MCF 10A (cell line): ENCODE results near the gene HLA-DOA. TPM values are rescaled to one million over a fixed set of nuclear protein-coding genes. Genes with fewer than 3 reads are reported as not detected.

Experiments used
- BruUV-seq: library from RNA; stranded (reverse); fragments of 400-500 nt; replicated peaks from 2 replicates; lab custom pipeline; 2021; lab: Mats Ljungman, UMichigan
- CTCF ChIA-PET: fragments of 300-600 bp; sonication (Branson Sonifier 250); formaldehyde crosslinking; extraction: SDS; loops from one replicate; lab custom pipeline; 2021; ENCODE audit warnings: antibody characterized with exemption, inconsistent platforms; lab: Yijun Ruan, JAX
- POLR2A ChIA-PET: fragments of 300-600, 350-650 bp; sonication (Branson Sonifier 250); formaldehyde crosslinking; extraction: SDS; loops from one replicate; lab custom pipeline; 2020; ENCODE audit warnings: antibody characterized with exemption, inconsistent platforms; lab: Yijun Ruan, JAX
- DNase-seq: peaks from one replicate; pipeline ENCODE4 v3.0.0-alpha.2; 2018; ENCODE audit not compliant: unreplicated experiment
- H3K27ac Mint-ChIP-seq: one replicate; pipeline ENCODE4 v1.8.0; 2022; ENCODE audit warnings: mild to moderate bottlenecking, low read depth, mixed read lengths; ENCODE audit not compliant: unreplicated experiment
- H3K27me3 Mint-ChIP-seq: one replicate; pipeline ENCODE4 v1.8.0; 2022; ENCODE audit warnings: mixed read lengths; ENCODE audit not compliant: insufficient read depth, unreplicated experiment
- H3K36me3 Mint-ChIP-seq: one replicate; pipeline ENCODE4 v1.8.0; 2022; ENCODE audit warnings: mild to moderate bottlenecking, moderate library complexity, mixed read lengths; ENCODE audit not compliant: insufficient read depth, unreplicated experiment
- H3K4me1 Mint-ChIP-seq: one replicate; pipeline ENCODE4 v1.8.0; 2022; ENCODE audit warnings: mixed read lengths; ENCODE audit not compliant: insufficient read depth, unreplicated experiment
- H3K4me3 Mint-ChIP-seq: one replicate; pipeline ENCODE4 v1.8.0; 2022; ENCODE audit warnings: mild to moderate bottlenecking, moderate library complexity, mixed read lengths; ENCODE audit not compliant: unreplicated experiment
- H3K9me3 Mint-ChIP-seq: one replicate; pipeline ENCODE4 v1.8.0; 2022; ENCODE audit warnings: mixed read lengths; ENCODE audit not compliant: unreplicated experiment
- intact Hi-C: fragments of 100-400 bp; cut with micrococcal nuclease; formaldehyde crosslinking; loops from 2 replicates; pipeline ENCODE4 v1.14.1; 2022
- total RNA-seq: library from RNA; stranded (reverse); gene quantifications from 2 replicates; pipeline ENCODE4 v1.2.3, GENCODE V29; 2022
- TF ChIP-seq, protein P1 (sequence below): fragments of 200-600 bp; IDR thresholded peaks from one replicate; pipeline ENCODE4 v1.8.0; 2022; ENCODE audit warnings: antibody characterized with exemption, mild to moderate bottlenecking; ENCODE audit not compliant: unreplicated experiment

Gene HLA-DOA
- total RNA-seq, 1 experiment from 2014 or later = not detected

- Mint-ChIP-seq H3K4me3 (peak overlapping the region; percentile 90), H3K27ac (peak overlapping the region; percentile 99), H3K9me3 (no peaks in the 10 kb centered on the region), H3K36me3 (peaks cover 73% of the 10 kb centered on the region), H3K27me3 (no peaks in the 10 kb centered on the region), H3K4me1 (peaks cover 33% of the 10 kb centered on the region)
- TF ChIP-seq, protein P1, sequence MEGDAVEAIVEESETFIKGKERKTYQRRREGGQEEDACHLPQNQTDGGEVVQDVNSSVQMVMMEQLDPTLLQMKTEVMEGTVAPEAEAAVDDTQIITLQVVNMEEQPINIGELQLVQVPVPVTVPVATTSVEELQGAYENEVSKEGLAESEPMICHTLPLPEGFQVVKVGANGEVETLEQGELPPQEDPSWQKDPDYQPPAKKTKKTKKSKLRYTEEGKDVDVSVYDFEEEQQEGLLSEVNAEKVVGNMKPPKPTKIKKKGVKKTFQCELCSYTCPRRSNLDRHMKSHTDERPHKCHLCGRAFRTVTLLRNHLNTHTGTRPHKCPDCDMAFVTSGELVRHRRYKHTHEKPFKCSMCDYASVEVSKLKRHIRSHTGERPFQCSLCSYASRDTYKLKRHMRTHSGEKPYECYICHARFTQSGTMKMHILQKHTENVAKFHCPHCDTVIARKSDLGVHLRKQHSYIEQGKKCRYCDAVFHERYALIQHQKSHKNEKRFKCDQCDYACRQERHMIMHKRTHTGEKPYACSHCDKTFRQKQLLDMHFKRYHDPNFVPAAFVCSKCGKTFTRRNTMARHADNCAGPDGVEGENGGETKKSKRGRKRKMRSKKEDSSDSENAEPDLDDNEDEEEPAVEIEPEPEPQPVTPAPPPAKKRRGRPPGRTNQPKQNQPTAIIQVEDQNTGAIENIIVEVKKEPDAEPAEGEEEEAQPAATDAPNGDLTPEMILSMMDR = no peak
- ChIA-PET POLR2A (interaction anchor here (0.6 to 10.4 kb wide), 63 partner anchors 9 to 1431 kb away, joined by 3 to 245 read pairs (median 5); partner anchors contain the start of genes AGPAT1, ATF6B, B3GALT4 and C6orf47), CTCF (interaction anchor here (1.0 to 6.2 kb wide), 9 partner anchors 12 to 134 kb away, joined by 3 to 59 read pairs (median 4); partner anchors contain the start of genes PSMB9, TAP1 and TAP2)
- intact Hi-C loops = no loop called here
- DNase-seq = no peak
- BruUV-seq = TSS peak; percentile 32
Observed at GRCh38 chr6:32972353-32973143, 36.8 kb downstream of the HLA-DOA start.

DNA sequence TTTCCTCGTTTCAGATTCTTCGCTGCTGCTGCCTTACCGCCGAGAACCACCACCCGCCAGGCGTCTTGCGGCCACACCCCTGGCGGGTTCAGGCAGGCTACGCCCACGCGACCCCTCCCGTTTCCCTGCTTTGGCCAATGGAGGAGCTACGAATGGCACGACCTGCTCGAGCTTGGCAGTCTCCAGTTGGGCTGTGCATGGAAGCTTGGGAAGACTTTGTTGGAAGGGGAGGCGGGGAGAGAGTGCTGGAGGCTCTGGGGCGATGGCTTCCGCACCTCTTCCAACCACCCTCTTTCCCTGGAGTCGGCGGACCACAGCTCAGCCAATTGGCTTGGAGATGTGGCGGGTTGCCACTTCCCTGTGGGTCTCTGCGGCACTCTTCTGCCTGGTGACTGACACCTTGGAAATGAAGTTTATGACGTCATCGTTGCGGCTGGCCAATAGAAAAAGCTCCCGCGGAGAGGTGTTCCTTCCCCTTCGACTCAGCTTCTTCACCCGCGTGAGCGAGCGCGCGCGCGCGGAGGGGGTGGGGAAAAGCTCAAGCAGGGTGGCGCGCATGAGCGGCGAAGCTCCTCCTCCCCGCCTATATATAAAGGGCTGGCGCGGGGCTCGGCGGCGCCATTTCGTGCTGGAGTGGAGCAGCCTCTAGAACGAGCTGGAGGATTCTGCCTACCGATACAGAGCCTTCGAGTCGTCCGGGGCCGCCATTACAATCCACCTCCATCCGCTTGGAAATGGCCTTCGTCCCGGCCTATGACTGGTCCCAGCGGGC lies 37.6 kb downstream of the HLA-DOA start:
- Mint-ChIP-seq H3K27ac (peak overlapping the region; percentile 99), H3K36me3 (peaks cover 69% of the 10 kb centered on the region), H3K9me3 (no peaks in the 10 kb centered on the region), H3K4me3 (peak overlapping the region; percentile 90), H3K4me1 (peaks cover 38% of the 10 kb centered on the region), H3K27me3 (no peaks in the 10 kb centered on the region)
- CTCF ChIA-PET = interaction anchor here (0.6 to 6.2 kb wide), 10 partner anchors 9 to 133 kb away, joined by 3 to 59 read pairs (median 4); partner anchors contain the start of genes PSMB9, TAP1 and TAP2
- POLR2A ChIA-PET = interaction anchor here (0.6 to 10.4 kb wide), 62 partner anchors 8 to 1571 kb away, joined by 3 to 245 read pairs (median 5); partner anchors contain the start of genes AGPAT1, ATF6B, B3GALT4 and C6orf47
- TF ChIP-seq, protein P1 = no peak
- DNase-seq = peak; percentile 100
- intact Hi-C loops = no loop called here
- no TSS peak for BruUV-seq

DNA sequence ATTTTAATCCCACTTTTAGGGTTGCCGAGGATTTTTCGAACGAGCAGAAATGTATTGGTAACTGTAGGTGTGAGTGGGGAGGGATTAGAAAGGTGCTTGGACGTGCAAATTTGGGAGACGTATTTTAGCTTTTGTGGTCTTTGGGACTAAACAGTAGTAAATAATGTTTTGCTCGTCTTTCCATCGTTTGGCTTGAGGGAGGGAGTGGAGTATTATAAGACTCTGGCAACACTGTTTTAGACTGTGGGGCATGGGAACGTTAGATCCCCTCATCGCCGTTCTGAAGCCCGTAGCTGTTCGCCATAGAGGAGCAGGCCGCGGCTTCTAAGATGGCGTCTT lies 38.2 kb downstream of the HLA-DOA start:
- intact Hi-C loops = no loop called here
- Mint-ChIP-seq H3K36me3 (peaks cover 63% of the 10 kb centered on the region), H3K4me1 (peaks cover 37% of the 10 kb centered on the region), H3K27me3 (no peaks in the 10 kb centered on the region), H3K27ac (peak overlapping the region; percentile 99), H3K4me3 (peak overlapping the region; percentile 90), H3K9me3 (no peaks in the 10 kb centered on the region)
- TSS peak; percentile 75 for BruUV-seq
- TF ChIP-seq, protein P1 = no peak
- POLR2A ChIA-PET = interaction anchor here (0.6 to 10.4 kb wide), 52 partner anchors 8 to 1570 kb away, joined by 3 to 245 read pairs (median 6); partner anchors contain the start of genes AGPAT1, ATF6B, B3GALT4 and C6orf47
- DNase-seq = no peak
- CTCF ChIA-PET = interaction anchor here (0.6 to 6.2 kb wide), 8 partner anchors 12 to 132 kb away, joined by 3 to 59 read pairs (median 5); partner anchors contain the start of genes PSMB9, TAP1 and TAP2
